Nephron progenitor cell (in vitro differentiated cells): ENCODE measurements around the gene HPSE2.

ENCODE experiments used
- DNase-seq: peaks from one replicate; pipeline ENCODE4 v3.0.0; 2021
- H3K27ac Mint-ChIP-seq: 2 replicates; pipeline ENCODE4 v1.8.0; 2021; ENCODE audit warnings: mild to moderate bottlenecking, moderate library complexity, mixed read lengths
- H3K27me3 Mint-ChIP-seq: 2 replicates; pipeline ENCODE4 v1.8.0; 2021; ENCODE audit warnings: mild to moderate bottlenecking, low read depth, mixed read lengths; ENCODE audit not compliant: poor library complexity
- H3K36me3 Mint-ChIP-seq: 2 replicates; pipeline ENCODE4 v1.8.0; 2021; ENCODE audit warnings: low read depth, mixed read lengths
- H3K4me1 Mint-ChIP-seq: 2 replicates; pipeline ENCODE4 v1.8.0; 2021; ENCODE audit warnings: mixed read lengths
- H3K4me3 Mint-ChIP-seq: 2 replicates; pipeline ENCODE4 v1.8.0; 2021; ENCODE audit warnings: mild to moderate bottlenecking, moderate library complexity, mixed read lengths
- H3K9me3 Mint-ChIP-seq: 2 replicates; pipeline ENCODE4 v1.8.0; 2021; ENCODE audit warnings: mild to moderate bottlenecking, moderate library complexity, mixed read lengths
- TF ChIP-seq, protein P1 (sequence below): fragments of 200-600 bp; sonication (generic); IDR thresholded peaks from 2 replicates; pipeline ENCODE4 v1.5.0; 2021; ENCODE audit warnings: antibody characterized with exemption

Gene HPSE2

DNA sequence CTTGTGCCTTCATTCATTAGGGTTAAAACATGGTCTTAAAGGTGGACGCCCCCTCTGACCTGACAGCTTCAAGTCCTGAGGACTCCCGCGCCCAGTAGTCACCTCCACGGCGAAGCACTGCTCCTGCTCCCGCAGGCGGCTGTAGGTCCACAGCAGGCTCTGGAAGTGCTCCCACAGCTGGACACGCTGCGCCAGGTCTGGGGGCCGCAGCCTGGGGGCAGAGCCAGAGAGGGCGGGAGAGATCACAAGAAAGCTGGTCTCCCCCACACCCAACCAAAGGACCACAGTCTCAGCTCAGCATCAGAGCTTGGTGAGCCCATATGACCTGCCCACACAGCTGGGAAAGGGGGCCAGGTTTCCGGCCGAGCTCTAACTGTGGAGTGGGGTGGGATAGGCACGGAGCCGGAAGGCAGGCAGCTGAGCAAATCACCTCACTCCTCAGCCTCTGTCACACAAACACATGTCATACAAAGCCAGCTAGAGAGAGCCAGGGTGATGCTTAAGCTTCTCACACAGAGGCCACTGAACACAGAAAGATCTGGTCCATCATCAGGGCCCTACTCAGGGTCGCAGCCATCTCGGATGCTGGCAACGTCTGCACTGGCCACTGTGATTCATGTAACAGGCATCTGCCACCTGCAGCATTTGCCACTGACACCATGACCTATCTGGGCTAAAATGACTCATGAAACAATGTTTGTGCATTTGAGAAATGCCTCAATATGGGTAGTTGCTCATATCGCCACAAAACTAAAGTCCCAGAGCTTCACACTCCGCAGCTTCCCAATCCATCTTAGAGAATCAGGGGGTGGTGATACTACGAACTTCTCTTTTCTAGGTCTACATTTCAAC lies 801.5 kb downstream of the HPSE2 start:
- Mint-ChIP-seq H3K27ac (no peak overlapping the region), H3K4me3 (no peak overlapping the region), H3K36me3 (peaks cover 87% of the 10 kb centered on the region), H3K4me1 (no peaks in the 10 kb centered on the region), H3K27me3 (peaks cover 3% of the 10 kb centered on the region), H3K9me3 (peaks cover 29% of the 10 kb centered on the region)
- DNase-seq = no peak
- TF ChIP-seq, protein P1, sequence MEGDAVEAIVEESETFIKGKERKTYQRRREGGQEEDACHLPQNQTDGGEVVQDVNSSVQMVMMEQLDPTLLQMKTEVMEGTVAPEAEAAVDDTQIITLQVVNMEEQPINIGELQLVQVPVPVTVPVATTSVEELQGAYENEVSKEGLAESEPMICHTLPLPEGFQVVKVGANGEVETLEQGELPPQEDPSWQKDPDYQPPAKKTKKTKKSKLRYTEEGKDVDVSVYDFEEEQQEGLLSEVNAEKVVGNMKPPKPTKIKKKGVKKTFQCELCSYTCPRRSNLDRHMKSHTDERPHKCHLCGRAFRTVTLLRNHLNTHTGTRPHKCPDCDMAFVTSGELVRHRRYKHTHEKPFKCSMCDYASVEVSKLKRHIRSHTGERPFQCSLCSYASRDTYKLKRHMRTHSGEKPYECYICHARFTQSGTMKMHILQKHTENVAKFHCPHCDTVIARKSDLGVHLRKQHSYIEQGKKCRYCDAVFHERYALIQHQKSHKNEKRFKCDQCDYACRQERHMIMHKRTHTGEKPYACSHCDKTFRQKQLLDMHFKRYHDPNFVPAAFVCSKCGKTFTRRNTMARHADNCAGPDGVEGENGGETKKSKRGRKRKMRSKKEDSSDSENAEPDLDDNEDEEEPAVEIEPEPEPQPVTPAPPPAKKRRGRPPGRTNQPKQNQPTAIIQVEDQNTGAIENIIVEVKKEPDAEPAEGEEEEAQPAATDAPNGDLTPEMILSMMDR = no peak

DNA sequence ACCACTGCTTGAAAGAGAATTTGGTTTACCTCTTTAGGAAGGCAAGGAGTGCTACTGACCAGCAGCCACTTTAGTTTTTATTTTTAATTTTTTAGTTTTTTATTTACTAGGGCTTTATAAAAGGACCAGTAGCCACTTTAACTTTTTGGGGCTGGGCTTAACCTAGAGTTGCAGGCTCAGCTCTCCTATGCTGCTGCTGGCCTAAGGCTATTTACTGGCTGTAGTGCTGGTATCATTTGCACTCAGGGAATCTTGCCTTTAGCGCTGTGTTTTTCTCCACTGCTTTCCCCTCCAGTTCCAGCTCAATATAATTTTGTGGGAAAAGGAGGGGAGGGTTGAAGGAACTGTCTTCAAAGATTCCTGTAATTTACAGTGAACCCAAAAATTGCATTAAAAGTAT lies 802.3 kb downstream of the HPSE2 start:
- no peak overlapping the region for H3K4me3 Mint-ChIP-seq
- TF ChIP-seq, protein P1 = no peak
- peaks cover 3% of the 10 kb centered on the region for H3K27me3 Mint-ChIP-seq
- H3K4me1 Mint-ChIP-seq = no peaks in the 10 kb centered on the region
- no peak overlapping the region for H3K27ac Mint-ChIP-seq
- peaks cover 80% of the 10 kb centered on the region for H3K36me3 Mint-ChIP-seq
- H3K9me3 Mint-ChIP-seq = peaks cover 27% of the 10 kb centered on the region
- DNase-seq = no peak

DNA sequence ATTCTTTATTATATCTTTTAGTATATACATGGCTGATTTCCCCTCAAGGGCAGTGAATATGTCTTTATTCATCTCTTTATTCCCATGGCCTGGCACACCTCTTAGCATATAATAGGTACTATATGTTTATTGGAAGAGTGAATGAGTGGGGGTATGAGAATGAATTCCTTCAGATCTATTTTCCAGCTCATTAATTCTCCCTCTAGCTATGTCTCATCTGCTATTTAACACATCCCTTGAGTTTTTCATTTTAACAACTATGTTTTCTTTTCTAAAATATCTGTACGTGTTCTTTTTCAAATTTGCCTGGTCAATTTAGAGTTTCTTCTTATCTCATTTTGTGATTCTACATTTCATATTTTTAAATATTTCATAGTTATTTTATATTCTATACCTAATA lies 803.3 kb downstream of the HPSE2 start:
- DNase-seq = no peak
- Mint-ChIP-seq H3K4me1 (no peaks in the 10 kb centered on the region), H3K9me3 (peaks cover 25% of the 10 kb centered on the region), H3K36me3 (peaks cover 74% of the 10 kb centered on the region), H3K27me3 (peaks cover 3% of the 10 kb centered on the region), H3K27ac (no peak overlapping the region), H3K4me3 (no peak overlapping the region)
- TF ChIP-seq, protein P1 = no peak

DNA sequence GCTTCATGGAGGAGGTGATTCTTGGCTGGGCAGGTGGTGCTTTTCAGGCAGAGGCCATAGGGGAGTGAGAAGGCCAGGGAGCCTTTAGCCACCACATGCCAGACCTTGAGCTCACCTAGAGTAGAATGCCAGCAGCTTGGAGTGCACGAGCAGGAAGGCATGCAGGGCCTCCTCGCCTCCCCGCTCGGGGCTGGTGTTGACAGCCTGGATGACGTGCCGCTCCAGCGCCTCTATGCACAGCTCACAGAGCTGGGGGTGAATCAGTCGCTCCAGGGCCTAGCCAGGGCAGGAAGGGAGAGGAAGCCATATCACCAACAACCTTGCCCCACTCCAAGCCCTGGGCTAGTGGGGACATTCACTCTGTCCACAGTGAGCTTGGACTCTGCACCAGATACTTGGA lies 804.6 kb downstream of the HPSE2 start:
- no peak overlapping the region for H3K27ac Mint-ChIP-seq
- peaks cover 3% of the 10 kb centered on the region for H3K27me3 Mint-ChIP-seq
- H3K4me3 Mint-ChIP-seq = no peak overlapping the region
- no peaks in the 10 kb centered on the region for H3K4me1 Mint-ChIP-seq
- H3K9me3 Mint-ChIP-seq = peaks cover 25% of the 10 kb centered on the region
- DNase-seq = no peak
- H3K36me3 Mint-ChIP-seq = peaks cover 64% of the 10 kb centered on the region
- TF ChIP-seq, protein P1 = no peak

DNA sequence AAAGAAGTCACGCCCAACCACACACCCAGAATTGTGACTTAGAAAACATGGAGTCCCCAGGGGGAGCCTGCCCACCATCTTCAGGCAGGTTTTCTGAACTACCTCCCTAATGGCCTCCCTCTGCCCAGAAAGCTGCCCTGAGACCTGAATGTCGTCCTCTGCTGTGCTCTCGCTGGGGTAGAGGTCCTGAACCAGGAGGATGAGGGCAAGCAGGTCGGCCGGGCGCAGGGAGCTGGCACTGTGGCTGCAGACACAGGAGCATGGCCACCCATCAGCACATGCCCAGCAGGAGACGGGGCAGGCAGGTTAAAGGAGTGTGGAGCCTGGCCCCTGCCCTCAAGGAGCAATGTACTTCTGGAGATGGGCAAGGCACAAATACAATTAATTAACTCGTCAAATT lies 805.2 kb downstream of the HPSE2 start:
- H3K27me3 Mint-ChIP-seq = peaks cover 3% of the 10 kb centered on the region
- no peak overlapping the region for H3K27ac Mint-ChIP-seq
- no peaks in the 10 kb centered on the region for H3K4me1 Mint-ChIP-seq
- H3K36me3 Mint-ChIP-seq = peaks cover 58% of the 10 kb centered on the region
- TF ChIP-seq, protein P1 = no peak
- H3K4me3 Mint-ChIP-seq = no peak overlapping the region
- H3K9me3 Mint-ChIP-seq = peaks cover 25% of the 10 kb centered on the region
- no peak for DNase-seq
